ENCODE measurements around the gene SLC25A42.
"Not testable (repeated sequence)": the region's sequence is repeated elsewhere in the genome, so short reads cannot be mapped to it uniquely, and the experiment has no call there.

Gene SLC25A42

GRCh38 chr19:19063183-19064097 is at the start of gene SLC25A42:
TSS of gene SLC25A42 (plus strand) at chr19:19063994. CDS start at chr19:19096125, 32,131 bp downstream.
- peak; percentile 100 for DNase-seq

GRCh38 chr19:19021115-19021514 is 42.7 kb upstream of the SLC25A42 start:
- no peak for DNase-seq

- DNase-seq: no peak
These were observed 41.3 kb upstream of the SLC25A42 start for GRCh38 chr19:19022380-19022961.

GRCh38 chr19:19023376-19023775 is 40.4 kb upstream of the SLC25A42 start:
- DNase-seq: not testable (repeated sequence)

DNA sequence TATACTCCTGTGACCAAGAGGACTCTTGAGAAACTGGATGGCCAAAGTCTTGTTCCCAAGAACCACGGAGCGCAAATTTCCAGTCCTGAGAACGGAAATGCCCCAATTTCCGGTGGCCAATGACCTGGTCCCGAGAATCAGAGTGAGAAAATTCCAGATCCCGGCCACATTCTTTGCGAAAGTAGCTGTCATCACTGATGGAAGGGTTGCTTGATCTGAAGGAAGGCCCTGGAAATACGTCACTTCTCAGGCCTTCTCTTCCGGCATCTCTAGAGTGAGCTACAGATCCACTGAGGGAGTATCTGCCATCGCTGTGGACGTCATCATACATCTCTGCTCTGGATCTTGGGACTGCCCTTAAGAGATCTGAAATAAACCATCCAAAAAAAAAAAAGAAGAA is 37.9 kb upstream of the SLC25A42 start:
- DNase-seq: no peak

DNA sequence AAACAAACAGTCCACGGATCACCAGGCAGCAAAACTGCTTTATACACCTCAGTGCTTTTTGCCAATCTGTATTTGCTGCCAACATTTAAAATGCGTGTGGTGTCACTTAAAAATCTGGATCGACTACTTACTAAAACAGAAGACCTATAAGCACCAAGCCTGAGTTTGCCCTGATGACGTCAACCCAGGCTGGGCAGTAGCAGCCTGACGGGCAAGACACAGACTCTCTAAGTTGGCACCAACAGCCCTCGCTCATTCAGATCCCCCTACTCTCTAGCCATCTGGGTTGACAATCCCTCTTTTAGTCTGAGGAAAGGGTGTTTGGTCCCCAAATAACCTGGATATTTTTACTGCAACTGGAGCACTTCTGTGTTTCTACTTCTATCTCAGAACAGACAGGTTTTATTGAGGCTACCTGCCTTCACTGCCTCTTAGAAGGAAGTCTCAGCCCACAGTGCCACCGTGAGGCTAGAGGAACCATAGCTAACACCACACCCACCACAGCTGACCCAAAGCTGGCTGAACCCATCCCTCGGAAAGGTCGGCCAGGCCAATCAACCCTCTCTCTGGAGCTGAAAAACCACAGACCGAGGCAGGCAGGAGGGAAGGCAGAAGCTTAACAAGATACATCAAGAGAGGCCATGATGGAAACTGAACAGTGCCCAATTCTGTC is 37.4 kb upstream of the SLC25A42 start:
- DNase-seq: no peak

DNA sequence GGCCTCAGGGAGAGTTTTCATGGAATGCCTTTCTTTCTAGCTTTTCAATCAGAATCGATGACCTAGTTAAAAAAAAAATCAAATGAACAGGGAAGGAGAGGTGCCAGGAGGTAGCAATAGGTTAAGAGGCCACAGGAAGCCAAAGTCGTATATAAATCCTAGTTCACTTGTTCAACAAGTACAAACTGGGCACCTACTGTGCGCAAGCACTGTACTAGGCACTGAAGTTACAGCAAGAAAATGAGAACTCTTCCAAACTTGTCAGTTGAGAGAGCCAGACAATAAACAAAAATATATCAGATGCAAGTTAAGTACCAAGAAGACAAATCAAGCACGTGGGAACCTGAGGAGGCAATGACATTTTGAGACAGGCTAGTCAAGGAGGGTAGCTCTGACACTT is 36.6 kb upstream of the SLC25A42 start:
- DNase-seq: no peak

- no peak for DNase-seq
These were observed 35.3 kb upstream of the SLC25A42 start for GRCh38 chr19:19028526-19028925.

DNA sequence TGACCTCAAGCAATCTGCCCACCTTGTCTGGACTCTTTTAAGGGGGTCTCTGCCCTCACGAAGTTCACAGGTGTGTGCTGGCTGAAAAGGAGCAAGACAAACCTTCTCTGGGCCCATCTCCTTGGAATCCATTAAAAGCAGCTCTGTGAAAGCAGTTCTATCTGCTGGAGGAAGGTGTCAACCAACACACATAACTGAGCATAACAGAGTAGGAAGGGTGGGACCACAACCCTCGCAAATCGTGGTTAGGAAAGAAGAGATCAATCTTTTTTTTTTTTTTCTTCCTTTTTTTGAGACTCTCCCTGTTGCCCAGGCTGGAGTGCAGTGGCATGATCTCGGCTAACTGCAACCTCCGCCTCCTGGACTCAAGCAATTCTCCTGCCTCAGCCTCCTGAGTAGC is 31.9 kb upstream of the SLC25A42 start:
- no peak for DNase-seq

- peak; percentile 90 for DNase-seq
These were observed 31.2 kb upstream of the SLC25A42 start for GRCh38 chr19:19032420-19033175.

- DNase-seq: no peak
These were observed 30.7 kb upstream of the SLC25A42 start for GRCh38 chr19:19033176-19033425.

GRCh38 chr19:19033426-19034203 is 30.2 kb upstream of the SLC25A42 start, which contains the start of the genes ARMC6 and SUGP2:
TSS of gene ARMC6 (plus strand) at chr19:19033603. CDS start at chr19:19034210, 607 bp downstream.
TSS of gene SUGP2 (minus strand) at chr19:19033517. CDS start at chr19:19031071, 2,446 bp downstream.
- peak; percentile 94 for DNase-seq

GRCh38 chr19:19034204-19034624 is 29.6 kb upstream of the SLC25A42 start:
- peak; percentile 42 for DNase-seq

DNA sequence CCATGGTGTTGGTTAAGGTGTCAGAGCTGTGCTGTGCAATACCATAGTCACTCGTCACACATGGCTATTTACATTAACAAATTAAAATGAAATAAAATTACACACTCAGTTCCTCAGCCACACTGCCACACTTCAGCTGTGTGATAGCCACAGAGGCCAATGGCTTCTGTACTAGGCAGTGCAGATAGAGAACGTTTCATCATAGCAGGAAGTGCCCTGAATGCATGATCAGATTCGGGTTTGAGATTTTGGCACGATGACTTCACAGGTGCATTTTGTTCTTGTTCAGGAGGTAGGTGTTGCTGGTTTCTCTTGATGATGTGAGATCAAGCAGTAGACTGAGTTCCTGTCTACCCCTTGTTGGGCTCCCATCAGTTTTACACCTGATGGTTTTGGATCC is 23.9 kb upstream of the SLC25A42 start:
- no peak for DNase-seq

- DNase-seq: no peak
These were observed 23.4 kb upstream of the SLC25A42 start for GRCh38 chr19:19040417-19040816.

GRCh38 chr19:19042732-19043280 is 21.0 kb upstream of the SLC25A42 start:
- no peak for DNase-seq

DNA sequence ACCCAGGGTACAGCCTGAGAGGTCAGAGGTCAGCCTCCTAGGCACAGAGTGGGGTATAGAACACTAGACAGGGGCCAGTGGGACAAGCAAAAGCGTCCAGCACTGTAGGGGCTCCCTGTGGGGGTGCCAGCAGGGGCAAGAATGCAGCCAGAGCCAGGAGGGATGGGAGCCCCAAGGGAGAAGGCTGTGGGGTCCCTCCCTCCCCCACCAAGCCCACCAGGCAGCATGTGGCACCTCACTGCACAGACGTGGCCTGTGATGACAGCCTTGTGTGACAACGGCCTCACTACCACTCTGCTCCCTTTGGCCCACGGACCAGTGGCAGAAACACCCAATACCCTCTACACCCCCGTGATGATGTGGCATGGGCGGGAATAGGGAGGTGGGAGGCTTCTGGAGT is 20.3 kb upstream of the SLC25A42 start:
- DNase-seq: no peak

- no peak for DNase-seq
These were observed 19.9 kb upstream of the SLC25A42 start for GRCh38 chr19:19043881-19044280.

- no peak for DNase-seq
These were observed 14.4 kb upstream of the SLC25A42 start for GRCh38 chr19:19049406-19049805.

DNA sequence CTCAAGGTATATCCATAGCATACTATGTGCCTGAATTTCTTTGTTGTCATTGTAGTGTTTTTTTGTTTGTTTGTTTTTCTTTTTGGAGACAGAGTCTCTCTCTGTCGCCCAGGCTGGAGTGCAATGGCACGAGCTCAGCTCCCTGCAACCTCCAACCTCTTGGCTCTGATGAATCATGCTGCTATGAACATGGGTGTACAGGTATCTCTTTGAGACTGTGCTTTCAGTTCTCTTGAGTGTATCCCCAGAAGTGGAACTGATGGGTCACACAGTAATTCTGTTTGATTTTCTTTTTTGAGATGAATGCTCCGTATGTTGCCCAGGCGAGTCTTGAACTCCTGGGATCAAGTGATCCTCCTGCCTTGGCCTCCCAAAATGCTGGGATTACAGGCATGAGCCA is 13.7 kb upstream of the SLC25A42 start:
- no peak for DNase-seq

GRCh38 chr19:19050731-19051130 is 13.1 kb upstream of the SLC25A42 start:
- no peak for DNase-seq
